ENCODE data around the gene C1QTNF8. TPM values are rescaled to one million over a fixed set of nuclear protein-coding genes. Genes with fewer than 3 reads are reported as not detected.

C1QTNF8 gene
- total and polyA plus RNA-seq, 4 donors = not detected

GRCh38 chr16:1143761-1144450 is 47.9 kb upstream of the C1QTNF8 start:
- no peak for DNase-seq (ENCODE audit: low spot score)
- 85% methylated on average over 23 of the region's 23 CpGs for WGBS
- Histone ChIP-seq H3K27ac (ENCODE audit: low read depth in 1 of 2, low read length in 2 of 2) (no peak overlapping the region), H3K27me3 (ENCODE audit: control insufficient read depth in 4 of 4, insufficient read depth in 4 of 4, low read length in 3 of 4) (no peaks in the 10 kb centered on the region), H3K4me3 (ENCODE audit: low read depth in 1 of 3, low read length in 3 of 3) (no peak overlapping the region), H3K9ac (ENCODE audit: low read depth in 1 of 2, low read length in 2 of 2) (no peak overlapping the region), H3K4me1 (ENCODE audit: control insufficient read depth in 4 of 4, insufficient read depth in 4 of 4, low read length in 3 of 4) (no peaks in the 10 kb centered on the region), H3K36me3 (ENCODE audit: control insufficient read depth in 4 of 4, insufficient read depth in 3 of 4, low read depth in 1 of 4, low read length in 3 of 4) (no peaks in the 10 kb centered on the region), H3K9me3 (ENCODE audit: control insufficient read depth in 4 of 4, low read length in 3 of 4) (no peaks in the 10 kb centered on the region)
- TF ChIP-seq TAF1 (conservative IDR thresholded peaks at IDR 0.05) (no peak), FOXA2 (IDR thresholded peaks at IDR 0.05) (no peak), MAX (IDR thresholded peaks at IDR 0.05) (no peak), CTCF (IDR thresholded peaks at IDR 0.05; ENCODE audit: low read depth, low read length, missing input control) (no peak), RXRA (IDR thresholded peaks at IDR 0.05) (no peak), SP1 (IDR thresholded peaks at IDR 0.05) (no peak), HNF4G (IDR thresholded peaks at IDR 0.05) (no peak), YY1 (IDR thresholded peaks at IDR 0.05) (no peak), GABPA (IDR thresholded peaks at IDR 0.05 in 1 of 2, conservative IDR thresholded peaks at IDR 0.05 in 1 of 2) (no peak), REST (IDR thresholded peaks at IDR 0.05) (no peak), ZBTB33 (IDR thresholded peaks at IDR 0.05) (no peak), ATF3 (IDR thresholded peaks at IDR 0.05) (no peak), FOXA1 (IDR thresholded peaks at IDR 0.05) (no peak), NR2F2 (IDR thresholded peaks at IDR 0.05) (no peak), EGR1 (IDR thresholded peaks at IDR 0.05; ENCODE audit: low read depth in 2 of 2) (no peak)

GRCh38 chr16:1142911-1143310 is 46.9 kb upstream of the C1QTNF8 start:
- no peak for DNase-seq (ENCODE audit: low spot score)
- H3K27me3 ChIP-seq (ENCODE audit: control insufficient read depth in 4 of 4, insufficient read depth in 4 of 4, low read length in 3 of 4) = no peaks in the 10 kb centered on the region
- H3K36me3 ChIP-seq (ENCODE audit: control insufficient read depth in 4 of 4, insufficient read depth in 3 of 4, low read depth in 1 of 4, low read length in 3 of 4) = no peaks in the 10 kb centered on the region
- WGBS = 83% methylated on average over 19 of the region's 19 CpGs
- no peaks in the 10 kb centered on the region for H3K4me1 ChIP-seq (ENCODE audit: control insufficient read depth in 4 of 4, insufficient read depth in 4 of 4, low read length in 3 of 4)
- no peak overlapping the region for H3K4me3 ChIP-seq (ENCODE audit: low read depth in 1 of 3, low read length in 3 of 3)
- no peak overlapping the region for H3K9ac ChIP-seq (ENCODE audit: low read depth in 1 of 2, low read length in 2 of 2)
- H3K9me3 ChIP-seq (ENCODE audit: control insufficient read depth in 4 of 4, low read length in 3 of 4) = no peaks in the 10 kb centered on the region
- no peak overlapping the region for H3K27ac ChIP-seq (ENCODE audit: low read depth in 1 of 2, low read length in 2 of 2)
- no peak for TF ChIP-seq CTCF (IDR thresholded peaks at IDR 0.05; ENCODE audit: low read depth, low read length, missing input control)
- no peak for TF ChIP-seq YY1 (IDR thresholded peaks at IDR 0.05)
- no peak for TF ChIP-seq SP1 (IDR thresholded peaks at IDR 0.05)
- TF ChIP-seq REST (IDR thresholded peaks at IDR 0.05) = no peak
- no peak for TF ChIP-seq HNF4G (IDR thresholded peaks at IDR 0.05)
- TF ChIP-seq MAX (IDR thresholded peaks at IDR 0.05) = no peak
- no peak for TF ChIP-seq RAD21 (IDR thresholded peaks at IDR 0.05)
- no peak for TF ChIP-seq JUND (IDR thresholded peaks at IDR 0.05)
- TF ChIP-seq TAF1 (conservative IDR thresholded peaks at IDR 0.05) = no peak

Data from liver (tissue), 9 donors.